ENCODE data around the gene JAKMIP1. TPM values are rescaled to one million over a fixed set of nuclear protein-coding genes. Genes with fewer than 3 reads are reported as not detected.

The JAKMIP1 gene
- total and polyA plus RNA-seq, 9 donors = 0.33 to 1.00 (median 0.56) TPM; not detected in 1

DNA sequence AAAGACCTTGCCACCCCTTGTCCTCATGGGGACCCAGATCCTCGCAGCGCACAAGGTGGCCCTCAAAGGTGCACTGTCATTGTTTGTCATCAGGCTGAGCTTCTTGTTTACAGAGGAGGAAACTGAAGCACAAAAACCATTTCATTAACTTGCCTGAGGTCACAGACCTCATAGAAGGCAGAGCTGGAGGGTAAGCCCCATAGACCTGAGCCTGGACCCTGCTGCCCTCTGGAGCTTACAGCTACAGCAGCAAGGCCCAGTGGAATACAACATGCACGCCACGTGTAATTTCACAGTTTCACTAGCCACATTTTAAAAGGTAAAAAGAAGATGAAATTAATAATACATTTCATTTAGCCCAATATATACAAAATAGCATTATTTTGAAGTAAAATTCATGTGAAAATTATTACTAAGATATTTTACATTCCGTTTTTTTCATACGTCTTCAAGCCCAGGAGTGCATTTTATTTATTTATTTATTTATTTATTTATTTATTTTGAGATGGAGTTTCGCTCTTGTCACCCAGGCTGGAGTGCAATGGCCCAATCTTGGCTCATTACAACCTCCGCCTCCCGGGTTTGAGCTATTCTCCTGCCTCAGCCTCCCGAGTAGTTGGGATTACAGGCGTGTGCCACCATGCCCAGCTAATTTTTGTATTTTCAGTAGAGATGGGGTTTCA lies 8.8 kb downstream of the JAKMIP1 start:
- H3K9me3 ChIP-seq = no peaks in the 10 kb centered on the region

DNA sequence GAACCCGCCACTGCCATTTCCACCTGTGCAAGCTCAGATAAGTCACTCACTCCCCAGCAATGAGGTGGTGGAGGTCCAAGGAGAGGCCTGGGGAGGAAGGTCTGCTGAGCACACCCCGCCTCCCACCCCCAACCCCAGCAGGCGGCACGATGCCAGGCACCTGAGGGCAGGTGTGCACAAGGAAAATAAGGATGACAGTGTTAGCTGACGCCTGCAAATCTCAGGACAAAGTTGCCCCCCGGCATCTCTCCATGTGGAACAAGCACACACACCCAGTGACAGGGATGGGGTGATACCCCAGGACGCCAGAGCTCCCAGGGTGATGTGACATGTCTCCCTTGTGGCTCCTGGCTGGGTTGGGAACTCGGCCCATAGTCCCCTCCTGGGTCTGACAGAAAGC lies 9.9 kb downstream of the JAKMIP1 start:
- DNase-seq = no peak
- Histone ChIP-seq H3K27me3 (no peaks in the 10 kb centered on the region), H3K27ac (no peak overlapping the region), H3K4me3 (no peak overlapping the region), H3K9me3 (peaks cover 0 to 4% of the 10 kb centered on the region in 2 donors), H3K36me3 (no peaks in the 10 kb centered on the region), H3K4me1 (ENCODE audit: insufficient read depth) (no peaks in the 10 kb centered on the region)
- intact Hi-C loops (cut with DNase I) = no loop called here
- TF ChIP-seq EP300 (IDR thresholded peaks at IDR 0.05) = no peak
- TF ChIP-seq POLR2A (IDR thresholded peaks at IDR 0.05) = no peak
- no peak for TF ChIP-seq CTCF (IDR thresholded peaks at IDR 0.05)
- 85 to 91% (median 90%) methylated on average over 8 of the region's 8 CpGs for WGBS, 3 donors

More for the DNA sequence above, 8.8 kb downstream of the JAKMIP1 start:
- 90 to 95% (median 93%) methylated on average over 11 of the region's 11 CpGs for WGBS, 3 donors
- H3K27me3 ChIP-seq = no peaks in the 10 kb centered on the region
- H3K27ac ChIP-seq = no peak overlapping the region
- H3K4me3 ChIP-seq = no peak overlapping the region
- DNase-seq = no peak
- no peaks in the 10 kb centered on the region for H3K4me1 ChIP-seq (ENCODE audit: insufficient read depth)
- intact Hi-C loops (cut with DNase I) = no loop called here
- no peak for TF ChIP-seq CTCF (IDR thresholded peaks at IDR 0.05)
- no peak for TF ChIP-seq POLR2A (IDR thresholded peaks at IDR 0.05)
- no peak for TF ChIP-seq EP300 (IDR thresholded peaks at IDR 0.05)
- H3K36me3 ChIP-seq = no peaks in the 10 kb centered on the region

DNA sequence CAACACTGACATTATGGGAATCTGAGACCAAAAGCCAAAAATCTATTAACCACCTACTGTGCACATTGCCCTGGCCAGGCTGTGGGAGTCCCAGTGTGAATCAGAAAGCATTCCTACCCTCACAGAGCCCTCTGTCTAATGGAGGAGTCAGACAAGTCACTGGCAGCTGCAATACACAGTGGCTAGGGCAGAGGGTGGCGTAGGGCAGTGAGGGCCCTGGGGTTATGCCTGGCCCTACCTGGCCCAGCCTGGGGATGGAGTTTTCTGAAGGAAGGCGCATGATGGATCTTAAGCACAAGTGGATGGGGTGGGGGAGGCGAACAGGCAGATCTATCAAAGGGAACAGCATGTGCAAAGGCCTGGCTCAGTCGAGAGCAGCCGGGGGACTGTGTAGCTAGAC lies 10.8 kb downstream of the JAKMIP1 start:
- no peaks in the 10 kb centered on the region for H3K36me3 ChIP-seq
- H3K4me3 ChIP-seq = no peak overlapping the region
- DNase-seq = no peak
- TF ChIP-seq CTCF (IDR thresholded peaks at IDR 0.05) (no peak), EP300 (IDR thresholded peaks at IDR 0.05) (no peak), POLR2A (IDR thresholded peaks at IDR 0.05) (no peak)
- H3K4me1 ChIP-seq (ENCODE audit: insufficient read depth) = no peaks in the 10 kb centered on the region
- no peaks in the 10 kb centered on the region for H3K27me3 ChIP-seq
- 88 to 91% (median 90%) methylated on average over 5 of the region's 5 CpGs for WGBS, 3 donors
- peaks cover 0 to 4% of the 10 kb centered on the region in 2 donors for H3K9me3 ChIP-seq
- intact Hi-C loops (cut with DNase I) = no loop called here
- no peak overlapping the region for H3K27ac ChIP-seq

DNA sequence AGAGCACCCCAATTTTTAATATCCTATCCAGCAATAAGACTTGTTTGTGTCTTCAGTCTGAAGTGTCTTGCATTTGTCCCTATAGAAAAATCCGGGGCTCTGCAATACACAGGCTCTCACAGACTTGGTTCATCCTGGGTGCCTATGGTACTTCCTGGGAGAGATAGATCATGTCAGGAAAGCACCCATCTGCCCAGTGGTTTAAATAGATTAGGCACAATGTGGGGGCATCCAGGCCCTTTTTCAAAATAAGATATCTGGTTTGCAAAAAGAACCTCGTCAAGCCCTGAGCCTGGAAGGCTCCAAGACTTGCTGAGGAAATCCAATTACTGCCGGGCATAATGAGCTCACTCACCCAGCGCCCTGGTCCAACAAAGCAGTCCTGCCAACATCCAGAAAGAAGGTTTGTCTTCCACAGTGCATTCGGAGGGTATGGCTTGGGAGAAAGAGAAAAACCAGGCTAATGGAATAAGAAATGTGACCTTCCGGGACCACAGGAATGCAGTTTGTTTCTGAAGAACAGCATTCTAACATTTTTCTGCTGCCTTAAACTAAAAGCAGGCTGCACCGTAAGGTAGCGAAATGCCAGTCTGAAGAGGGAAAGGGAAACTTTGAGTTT lies 11.6 kb downstream of the JAKMIP1 start:
- Histone ChIP-seq H3K27ac (no peak overlapping the region), H3K4me1 (ENCODE audit: insufficient read depth) (no peaks in the 10 kb centered on the region), H3K36me3 (no peaks in the 10 kb centered on the region), H3K27me3 (no peaks in the 10 kb centered on the region), H3K4me3 (no peak overlapping the region), H3K9me3 (peaks cover 0 to 4% of the 10 kb centered on the region in 2 donors)
- TF ChIP-seq POLR2A (IDR thresholded peaks at IDR 0.05) (no peak), EP300 (IDR thresholded peaks at IDR 0.05) (no peak), CTCF (IDR thresholded peaks at IDR 0.05) (no peak)
- DNase-seq = no peak
- intact Hi-C loops (cut with DNase I) = no loop called here
- WGBS, 3 donors = 19 to 36% (median 19%) methylated on average over 8 of the region's 8 CpGs
